Spleen (tissue), 7 donors: ENCODE data around the gene ESR1.

Experiments used
- CTCF ChIP-seq, 11 experiments: fragments of 200-600 bp in 7 of 11; fragments of 450-650 bp in 4 of 11; sonication (generic) in 4 of 11; IDR thresholded peaks in 8 of 11; conservative IDR thresholded peaks in 3 of 11; 1 replicate in 7 of 11; 2 replicates in 4 of 11; pipeline versions ENCODE4 v1.4.0 to v1.8.0; 2016 to 2021; ENCODE audit warnings: antibody characterized with exemption in 11 of 11, inconsistent platforms in 4 of 11, mild to moderate bottlenecking in 1 of 11
- POLR2A ChIP-seq, 3 donors: fragments of 450-650 bp; IDR thresholded peaks; one replicate each; pipeline ENCODE4 v1.5.1; 2017; ENCODE audit warnings: antibody characterized with exemption in 3 of 3, mild to moderate bottlenecking in 1 of 3
- POLR2AphosphoS5 ChIP-seq, 3 donors: sonication (generic); formaldehyde crosslinking; IDR thresholded peaks; one replicate each; pipeline ENCODE4 v1.5.1; 2017; ENCODE audit warnings: antibody characterized with exemption in 3 of 3
- donor health status: DM: no; HTN: no; CAD: no; lungs with moderate emphysema.
- donor health status: DM: no; HTN: no; CAD: no.
- donor health status: DM: no; HTN: no; CAD: no.

- TF ChIP-seq CTCF (IDR thresholded peaks at IDR 0.05 in 8 of 11, conservative IDR thresholded peaks at IDR 0.05 in 3 of 11) (no peak), POLR2A (IDR thresholded peaks at IDR 0.05) (no peak), POLR2AphosphoS5 (IDR thresholded peaks at IDR 0.05) (no peak)
Measured at GRCh38 chr6:151916075-151916474, 108.6 kb downstream of the ESR1 start.
